ENCODE measurements around the gene CFAP20DC.
"Not testable (repeated sequence)": the region's sequence is repeated elsewhere in the genome, so short reads cannot be mapped to it uniquely, and the experiment has no call there.

Gene CFAP20DC

DNA sequence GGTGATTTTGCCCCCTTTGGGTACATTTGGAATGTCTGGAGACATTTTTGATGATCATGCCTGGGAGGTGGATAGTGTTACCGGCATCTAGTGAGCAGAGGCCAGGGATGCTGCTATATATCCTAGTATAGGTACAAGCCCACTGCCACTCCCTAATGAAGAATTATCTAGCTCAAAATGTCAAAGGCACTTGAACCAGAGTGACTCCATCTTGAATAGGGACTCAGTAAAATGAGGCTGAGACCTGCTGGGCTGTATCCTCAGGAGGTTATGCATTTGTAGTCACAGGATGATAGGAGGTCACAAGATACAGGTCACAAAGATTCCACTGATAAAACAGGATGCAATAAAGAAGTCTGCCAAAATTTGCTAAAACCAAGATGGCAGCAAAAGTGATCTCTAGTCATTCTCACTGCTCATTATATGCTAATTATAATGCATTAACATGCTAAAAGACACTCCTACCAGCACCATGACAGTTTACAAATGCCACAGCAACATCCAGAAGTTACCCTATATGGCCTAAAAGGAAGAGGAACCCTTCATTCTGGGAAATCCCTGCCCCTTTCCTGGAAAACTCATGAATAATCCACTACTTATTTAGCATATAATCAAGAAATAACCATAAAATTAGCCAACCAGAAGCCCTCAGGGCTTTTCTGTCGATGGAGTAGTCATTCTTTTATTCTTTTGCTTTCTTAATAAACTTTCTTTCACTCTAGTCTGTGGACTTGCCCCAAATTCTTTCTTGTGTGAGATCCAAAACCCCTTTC lies 343.2 kb downstream of the CFAP20DC start:
- in situ Hi-C loops (cut with MboI; ENCODE audit: low sequenced_read_pairs) = no loop called here

GRCh38 chr3:58704745-58705144 lies 345.1 kb downstream of the CFAP20DC start:
- in situ Hi-C loops (cut with MboI; ENCODE audit: low sequenced_read_pairs) = no loop called here

- in situ Hi-C loops (cut with MboI; ENCODE audit: low sequenced_read_pairs) = not testable (repeated sequence)
These were observed 345.5 kb downstream of the CFAP20DC start for GRCh38 chr3:58704304-58704703.

DNA sequence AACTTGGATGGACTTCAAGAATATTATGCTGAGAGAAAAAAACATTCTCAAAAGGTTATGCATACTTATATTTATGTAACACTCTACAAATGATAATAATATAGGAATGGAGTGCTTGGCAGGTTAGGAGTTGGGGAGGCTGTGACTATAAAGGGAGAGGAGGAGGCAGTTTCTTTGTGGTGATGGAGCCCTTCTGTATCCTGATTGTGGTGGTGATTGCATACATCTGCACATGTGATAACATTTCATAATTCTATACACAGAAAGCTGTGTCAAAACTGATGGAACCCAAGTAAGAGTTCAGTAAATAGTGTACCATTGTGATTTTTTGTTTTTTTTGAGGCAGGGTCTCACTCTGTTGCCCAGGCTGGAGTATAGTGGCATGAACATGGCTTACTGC lies 351.6 kb downstream of the CFAP20DC start:
- in situ Hi-C loops (cut with MboI; ENCODE audit: low sequenced_read_pairs) = no loop called here

DNA sequence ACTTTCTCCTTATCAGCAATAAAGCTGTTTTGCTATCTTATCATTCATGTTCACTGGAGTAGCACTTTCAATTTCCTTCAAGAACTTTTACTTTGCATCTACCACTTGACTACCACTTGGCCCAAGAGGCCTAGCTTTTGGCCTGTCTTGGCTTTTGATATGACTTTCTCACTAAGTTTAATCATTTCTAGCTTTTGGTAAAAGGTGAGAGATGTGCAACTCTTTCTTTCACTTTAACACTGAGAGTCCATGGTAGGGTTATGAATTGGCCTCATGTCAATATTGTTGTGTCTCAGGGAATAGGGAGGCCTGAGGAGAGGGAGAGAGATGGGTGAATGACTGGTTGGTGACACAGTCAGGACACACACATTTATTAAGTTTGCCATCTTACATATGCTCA lies 352.3 kb downstream of the CFAP20DC start:
- in situ Hi-C loops (cut with MboI; ENCODE audit: low sequenced_read_pairs) = no loop called here

- in situ Hi-C loops (cut with MboI; ENCODE audit: low sequenced_read_pairs) = not testable (repeated sequence)
These were observed 353.0 kb downstream of the CFAP20DC start for GRCh38 chr3:58696813-58697212.

DNA sequence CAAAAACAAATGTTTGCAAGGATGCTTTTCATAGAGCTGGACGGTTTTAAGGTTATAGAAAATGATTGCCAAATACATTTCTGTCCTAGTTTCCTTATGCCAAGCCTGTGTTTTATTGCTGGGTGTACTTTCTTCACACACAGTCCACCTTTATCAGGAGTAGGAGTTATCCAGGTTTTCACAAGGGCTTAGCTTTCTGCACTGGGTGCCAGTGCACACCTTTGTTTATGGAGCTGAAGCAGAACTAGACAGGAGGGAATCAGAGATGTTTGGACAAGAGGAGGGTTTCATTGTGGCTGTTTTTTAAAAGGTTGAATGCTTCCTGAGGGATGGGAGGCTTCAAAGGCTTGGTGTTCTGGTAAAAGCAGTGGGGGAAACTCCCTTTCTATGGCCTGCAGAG lies 353.7 kb downstream of the CFAP20DC start:
- in situ Hi-C loops (cut with MboI; ENCODE audit: low sequenced_read_pairs) = no loop called here

DNA sequence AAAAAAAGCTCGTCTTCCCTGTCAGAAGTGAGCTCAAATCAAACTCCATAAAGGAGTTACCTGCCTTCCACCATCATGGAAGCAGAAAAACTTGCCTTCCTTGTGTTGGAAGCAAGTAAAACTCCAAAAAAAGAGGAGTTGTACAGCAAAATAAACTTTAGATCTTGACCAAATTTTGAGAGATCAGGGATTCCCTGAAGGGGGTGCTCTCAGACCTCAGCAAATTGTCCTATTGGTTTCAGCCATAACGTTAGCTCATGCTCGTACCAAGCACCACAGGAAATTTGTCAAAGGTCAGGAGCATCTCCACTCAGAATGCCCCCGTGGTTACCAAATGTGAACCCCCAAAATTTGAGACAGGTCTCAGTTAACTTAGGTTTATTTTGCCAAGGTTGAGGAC lies 354.5 kb downstream of the CFAP20DC start:
- in situ Hi-C loops (cut with MboI; ENCODE audit: low sequenced_read_pairs) = not testable (repeated sequence)

DNA sequence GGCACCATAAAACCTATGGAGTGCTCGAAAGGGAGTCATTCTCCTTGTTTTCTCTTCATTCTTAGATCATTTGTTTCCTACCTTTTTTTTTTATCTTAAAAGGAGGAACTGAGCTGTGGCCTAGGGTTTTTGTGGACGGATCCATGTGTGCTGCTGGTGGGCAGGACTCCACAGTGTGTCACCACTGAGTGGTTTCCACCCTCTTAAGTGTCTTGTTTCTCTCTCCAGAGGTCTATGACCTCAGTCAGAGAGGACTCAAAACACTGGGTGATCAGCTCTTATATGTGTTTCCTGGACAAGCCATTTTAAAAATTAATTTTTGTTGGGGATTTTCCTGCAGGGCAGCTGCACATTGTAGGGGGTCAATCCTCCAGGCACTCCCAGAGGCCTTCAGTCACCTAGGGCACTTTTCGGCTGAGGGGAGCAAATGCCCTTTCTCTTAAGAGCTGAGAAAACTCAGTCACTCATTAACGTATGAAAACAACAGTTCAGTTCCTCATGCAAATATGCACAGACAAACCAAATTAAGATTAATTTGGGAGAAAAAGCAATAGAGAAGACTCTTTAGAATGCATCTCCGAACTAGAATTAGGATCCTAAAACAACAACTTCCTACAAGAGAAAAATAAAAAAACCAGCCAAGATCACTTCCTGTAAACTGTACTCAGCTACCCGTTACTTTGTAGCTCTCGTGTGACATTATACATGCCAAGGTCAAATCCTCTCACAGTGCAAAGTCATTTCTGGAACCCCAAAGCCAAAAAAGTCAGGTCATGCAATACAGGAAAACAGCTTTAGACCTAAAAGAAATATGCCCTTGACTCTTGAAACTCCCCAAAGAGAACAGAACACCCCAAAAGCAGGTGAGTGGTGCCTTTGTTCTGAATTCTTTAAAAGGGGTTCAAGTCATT lies 355.6 kb downstream of the CFAP20DC start:
- in situ Hi-C loops (cut with MboI; ENCODE audit: low sequenced_read_pairs) = no loop called here

DNA sequence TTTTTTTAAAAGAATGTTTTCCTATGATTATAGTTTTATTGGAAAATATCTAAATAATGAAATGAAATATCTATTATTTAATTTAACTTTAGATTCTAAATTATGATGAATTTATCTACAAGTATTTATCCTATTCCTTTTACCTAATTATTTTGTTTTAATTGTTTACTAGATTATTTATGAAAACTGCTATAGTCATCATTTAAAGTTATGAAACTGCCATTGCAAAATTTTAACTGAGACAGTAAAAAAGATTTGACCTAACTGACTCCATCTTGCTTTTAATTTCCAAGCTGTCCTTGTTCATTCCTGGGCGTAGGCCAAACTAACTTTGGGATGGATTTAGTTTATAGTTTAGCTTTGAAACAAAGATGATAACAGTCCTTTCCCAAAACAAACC lies 357.3 kb downstream of the CFAP20DC start:
- in situ Hi-C loops (cut with MboI; ENCODE audit: low sequenced_read_pairs) = no loop called here

All from HL-60/S4 treated with retinoic acid at 250 ng/mL for 4 days and 3 days (cell line).